Measurements from ENCODE around the gene C6orf47. TPM values are rescaled to one million over a fixed set of nuclear protein-coding genes. Genes with fewer than 3 reads are reported as not detected.

The C6orf47 gene
- total RNA-seq, 2 experiments from 2014 or later = 10.1 to 11.7 TPM

GRCh38 chr6:31645325-31645724 is 15.3 kb downstream of the C6orf47 start:
- Mint-ChIP-seq H3K9me3 (ENCODE audit: low read depth) (no peaks in the 10 kb centered on the region), H3K27me3 (no peaks in the 10 kb centered on the region), H3K36me3 (ENCODE audit: low read depth) (peaks cover 52% of the 10 kb centered on the region), H3K27ac (peak overlapping the region; percentile 1), H3K4me1 (peaks cover 7% of the 10 kb centered on the region), H3K4me3 (no peak overlapping the region)
- no peak for DNase-seq
- POLR2A ChIA-PET = no interaction called here
- intact Hi-C loops (cut with DNase I, micrococcal nuclease) = no loop called here
- CTCF ChIA-PET = no interaction called here
- no peak for ATAC-seq

- POLR2A ChIA-PET = interaction anchor here (0.5 to 0.7 kb wide), 3 partner anchors 10 to 448 kb away, joined by 3 to 10 read pairs (median 3); no protein-coding TSS in a partner anchor
- H3K27me3 Mint-ChIP-seq = no peaks in the 10 kb centered on the region
These were observed 16.6 kb downstream of the C6orf47 start for GRCh38 chr6:31643818-31644454.

GRCh38 chr6:31642798-31643570 is 17.6 kb downstream of the C6orf47 start:
- intact Hi-C loops (cut with DNase I, micrococcal nuclease) = no loop called here
- Mint-ChIP-seq H3K36me3 (ENCODE audit: low read depth) (peaks cover 45% of the 10 kb centered on the region), H3K4me1 (peaks cover 7% of the 10 kb centered on the region), H3K27ac (no peak overlapping the region), H3K4me3 (no peak overlapping the region), H3K27me3 (no peaks in the 10 kb centered on the region), H3K9me3 (ENCODE audit: low read depth) (no peaks in the 10 kb centered on the region)
- DNase-seq (no peak), ATAC-seq (no peak)
- POLR2A ChIA-PET = interaction anchor here (0.5 to 0.7 kb wide), 3 partner anchors 11 to 449 kb away, joined by 3 to 10 read pairs (median 3); no protein-coding TSS in a partner anchor
- CTCF ChIA-PET = interaction anchor here (1.0 kb wide), 1 partner anchor 18 kb away, joined by 3 read pairs; no protein-coding TSS in a partner anchor

More at GRCh38 chr6:31643818-31644454, 16.6 kb downstream of the C6orf47 start:
- Mint-ChIP-seq H3K9me3 (ENCODE audit: low read depth) (no peaks in the 10 kb centered on the region), H3K4me3 (no peak overlapping the region), H3K4me1 (peaks cover 7% of the 10 kb centered on the region), H3K36me3 (ENCODE audit: low read depth) (peaks cover 50% of the 10 kb centered on the region), H3K27ac (no peak overlapping the region)
- ATAC-seq = no peak
- intact Hi-C loops (cut with DNase I, micrococcal nuclease) = no loop called here
- CTCF ChIA-PET = interaction anchor here (0.7 kb wide), 1 partner anchor 126 kb away, joined by 3 read pairs; no protein-coding TSS in a partner anchor
- DNase-seq = no peak

- CTCF ChIA-PET = no interaction called here
- Mint-ChIP-seq H3K4me3 (no peak overlapping the region), H3K9me3 (ENCODE audit: low read depth) (no peaks in the 10 kb centered on the region), H3K27me3 (no peaks in the 10 kb centered on the region), H3K27ac (no peak overlapping the region), H3K4me1 (peaks cover 7% of the 10 kb centered on the region), H3K36me3 (ENCODE audit: low read depth) (peaks cover 48% of the 10 kb centered on the region)
- intact Hi-C loops (cut with DNase I, micrococcal nuclease) = no loop called here
- DNase-seq (no peak), ATAC-seq (no peak)
- POLR2A ChIA-PET = no interaction called here
These were observed 19.2 kb downstream of the C6orf47 start for GRCh38 chr6:31641370-31641769.

- H3K36me3 Mint-ChIP-seq (ENCODE audit: low read depth) = peaks cover 52% of the 10 kb centered on the region
- no peaks in the 10 kb centered on the region for H3K9me3 Mint-ChIP-seq (ENCODE audit: low read depth)
- POLR2A ChIA-PET = interaction anchor here (3.6 kb wide), 1 partner anchor 13 kb away, joined by 29 read pairs; no protein-coding TSS in a partner anchor
- H3K27ac Mint-ChIP-seq = peak overlapping the region; percentile 86
- peaks cover 7% of the 10 kb centered on the region for H3K4me1 Mint-ChIP-seq
- H3K4me3 Mint-ChIP-seq = no peak overlapping the region
- DNase-seq (no peak), ATAC-seq (no peak)
- H3K27me3 Mint-ChIP-seq = no peaks in the 10 kb centered on the region
- intact Hi-C loops (cut with DNase I, micrococcal nuclease) = no loop called here
- CTCF ChIA-PET = interaction anchor here (0.5 to 0.7 kb wide), 2 partner anchors 11 to 606 kb away, joined by 3 read pairs; no protein-coding TSS in a partner anchor
These were observed 20.0 kb downstream of the C6orf47 start for GRCh38 chr6:31640612-31641011.

- H3K36me3 Mint-ChIP-seq (ENCODE audit: low read depth) = peaks cover 52% of the 10 kb centered on the region
- ChIA-PET CTCF (interaction anchor here (0.6 to 2.8 kb wide), 6 partner anchors 11 to 1722 kb away, joined by 3 to 8 read pairs (median 3); no protein-coding TSS in a partner anchor), POLR2A (interaction anchor here (1.3 to 3.6 kb wide), 3 partner anchors 11 to 98 kb away, joined by 4 to 29 read pairs (median 11); partner anchors contain the start of gene DDX39B)
- no peaks in the 10 kb centered on the region for H3K9me3 Mint-ChIP-seq (ENCODE audit: low read depth)
- no peaks in the 10 kb centered on the region for H3K27me3 Mint-ChIP-seq
- H3K4me1 Mint-ChIP-seq = peaks cover 7% of the 10 kb centered on the region
- no peak overlapping the region for H3K4me3 Mint-ChIP-seq
- intact Hi-C loops (cut with DNase I, micrococcal nuclease) = no loop called here
- peak; percentile 61 for DNase-seq
- peak; percentile 46 for ATAC-seq
- H3K27ac Mint-ChIP-seq = peak overlapping the region; percentile 86
These were observed 21.1 kb downstream of the C6orf47 start for GRCh38 chr6:31639449-31639861.

GRCh38 chr6:31639043-31639442 is 21.5 kb downstream of the C6orf47 start:
- Mint-ChIP-seq H3K27me3 (no peaks in the 10 kb centered on the region), H3K4me3 (no peak overlapping the region), H3K36me3 (ENCODE audit: low read depth) (peaks cover 51% of the 10 kb centered on the region), H3K27ac (peak overlapping the region; percentile 86), H3K9me3 (ENCODE audit: low read depth) (no peaks in the 10 kb centered on the region), H3K4me1 (peaks cover 7% of the 10 kb centered on the region)
- ChIA-PET POLR2A (interaction anchor here (1.3 to 3.6 kb wide), 3 partner anchors 11 to 97 kb away, joined by 4 to 29 read pairs (median 11); partner anchors contain the start of gene DDX39B), CTCF (interaction anchor here (0.6 to 2.8 kb wide), 7 partner anchors 13 to 1723 kb away, joined by 3 to 8 read pairs (median 3); no protein-coding TSS in a partner anchor)
- intact Hi-C loops (cut with DNase I, micrococcal nuclease) = no loop called here
- ATAC-seq (peak; percentile 9), DNase-seq (no peak)

GRCh38 chr6:31636698-31637596 is 23.6 kb downstream of the C6orf47 start:
- DNase-seq (no peak), ATAC-seq (no peak)
- Mint-ChIP-seq H3K9me3 (ENCODE audit: low read depth) (no peaks in the 10 kb centered on the region), H3K36me3 (ENCODE audit: low read depth) (peaks cover 68% of the 10 kb centered on the region), H3K27me3 (no peaks in the 10 kb centered on the region), H3K4me1 (peaks cover 7% of the 10 kb centered on the region), H3K27ac (peak overlapping the region; percentile 61), H3K4me3 (no peak overlapping the region)
- POLR2A ChIA-PET = interaction anchor here (0.6 to 3.6 kb wide), 4 partner anchors 9 to 101 kb away, joined by 3 to 29 read pairs (median 8); no protein-coding TSS in a partner anchor
- CTCF ChIA-PET = no interaction called here
- intact Hi-C loops (cut with DNase I, micrococcal nuclease) = no loop called here

GRCh38 chr6:31634969-31635575 is 25.5 kb downstream of the C6orf47 start:
- H3K4me1 Mint-ChIP-seq = peaks cover 7% of the 10 kb centered on the region
- ATAC-seq = no peak
- H3K9me3 Mint-ChIP-seq (ENCODE audit: low read depth) = no peaks in the 10 kb centered on the region
- peaks cover 74% of the 10 kb centered on the region for H3K36me3 Mint-ChIP-seq (ENCODE audit: low read depth)
- DNase-seq = no peak
- H3K27ac Mint-ChIP-seq = peak overlapping the region; percentile 17
- ChIA-PET POLR2A (interaction anchor here (0.7 to 1.5 kb wide), 5 partner anchors 8 to 12 kb away, joined by 3 to 7 read pairs (median 3); no protein-coding TSS in a partner anchor), CTCF (no interaction called here)
- intact Hi-C loops (cut with DNase I, micrococcal nuclease) = no loop called here
- no peaks in the 10 kb centered on the region for H3K27me3 Mint-ChIP-seq
- no peak overlapping the region for H3K4me3 Mint-ChIP-seq

GRCh38 chr6:31634131-31634530 is 26.4 kb downstream of the C6orf47 start:
- CTCF ChIA-PET = interaction anchor here (0.8 kb wide), 1 partner anchor 242 kb away, joined by 3 read pairs; no protein-coding TSS in a partner anchor
- Mint-ChIP-seq H3K27ac (peak overlapping the region; percentile 56), H3K27me3 (no peaks in the 10 kb centered on the region), H3K4me3 (no peak overlapping the region), H3K36me3 (ENCODE audit: low read depth) (peaks cover 78% of the 10 kb centered on the region), H3K4me1 (no peaks in the 10 kb centered on the region), H3K9me3 (ENCODE audit: low read depth) (no peaks in the 10 kb centered on the region)
- no peak for DNase-seq
- POLR2A ChIA-PET = interaction anchor here (1.4 to 1.5 kb wide), 2 partner anchors 8 to 11 kb away, joined by 3 to 7 read pairs; no protein-coding TSS in a partner anchor
- no peak for ATAC-seq
- intact Hi-C loops (cut with DNase I, micrococcal nuclease) = no loop called here
